OCI-LY7 (cell line): ENCODE results near the gene PTPRO.

Experiments used
- EZH2phosphoT487 ChIP-seq: fragments of 200-600 bp; sonication (generic); IDR thresholded peaks from 2 replicates; pipeline ENCODE4 v1.6.1; 2018; ENCODE audit warnings: low read depth, borderline replicate concordance, mild to moderate bottlenecking, mixed run types, antibody characterized with exemption, low read length, moderate library complexity, mixed read lengths
- TF ChIP-seq, protein P1 (sequence below): fragments of 200-600 bp; sonication (generic); conservative IDR thresholded peaks from 2 replicates; pipeline ENCODE4 v1.5.1; 2014; ENCODE audit warnings: mild to moderate bottlenecking, antibody characterized with exemption, low read length, moderate library complexity, mixed read lengths

DNA sequence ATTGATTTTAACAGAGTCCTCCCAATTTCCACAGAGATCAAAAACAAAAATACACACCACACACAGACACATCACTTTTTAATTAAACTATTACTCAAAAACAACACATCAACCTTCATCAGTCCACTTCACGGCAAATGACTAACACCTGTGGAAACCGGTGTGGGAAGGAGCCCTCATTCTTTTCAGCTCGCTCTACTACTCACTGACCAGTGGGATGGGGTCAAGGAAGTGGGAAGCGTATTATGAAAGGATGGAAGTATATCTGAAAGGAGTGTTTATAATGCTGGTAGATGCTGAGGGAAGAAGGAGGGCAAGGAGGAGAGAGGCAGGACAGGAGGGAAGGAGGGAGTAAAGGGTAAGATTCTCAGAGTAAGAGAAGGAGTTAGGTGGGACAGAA is 310.4 kb downstream of the PTPRO start:
- TF ChIP-seq, protein P1, sequence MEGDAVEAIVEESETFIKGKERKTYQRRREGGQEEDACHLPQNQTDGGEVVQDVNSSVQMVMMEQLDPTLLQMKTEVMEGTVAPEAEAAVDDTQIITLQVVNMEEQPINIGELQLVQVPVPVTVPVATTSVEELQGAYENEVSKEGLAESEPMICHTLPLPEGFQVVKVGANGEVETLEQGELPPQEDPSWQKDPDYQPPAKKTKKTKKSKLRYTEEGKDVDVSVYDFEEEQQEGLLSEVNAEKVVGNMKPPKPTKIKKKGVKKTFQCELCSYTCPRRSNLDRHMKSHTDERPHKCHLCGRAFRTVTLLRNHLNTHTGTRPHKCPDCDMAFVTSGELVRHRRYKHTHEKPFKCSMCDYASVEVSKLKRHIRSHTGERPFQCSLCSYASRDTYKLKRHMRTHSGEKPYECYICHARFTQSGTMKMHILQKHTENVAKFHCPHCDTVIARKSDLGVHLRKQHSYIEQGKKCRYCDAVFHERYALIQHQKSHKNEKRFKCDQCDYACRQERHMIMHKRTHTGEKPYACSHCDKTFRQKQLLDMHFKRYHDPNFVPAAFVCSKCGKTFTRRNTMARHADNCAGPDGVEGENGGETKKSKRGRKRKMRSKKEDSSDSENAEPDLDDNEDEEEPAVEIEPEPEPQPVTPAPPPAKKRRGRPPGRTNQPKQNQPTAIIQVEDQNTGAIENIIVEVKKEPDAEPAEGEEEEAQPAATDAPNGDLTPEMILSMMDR: no peak
- TF ChIP-seq EZH2phosphoT487: no peak
